Suprapubic skin (tissue), 3 donors: ENCODE results near the gene SLC29A1.

Experiments
- CTCF ChIP-seq, 2 donors: fragments of 200-600 bp in 1 of 2; fragments of 450-650 bp in 1 of 2; sonication (generic) in 1 of 2; IDR thresholded peaks; one replicate each; pipeline ENCODE4 v1.5.1; 2016 to 2019; ENCODE audit warnings: antibody characterized with exemption in 2 of 2, mild to moderate bottlenecking in 1 of 2, moderate library complexity in 1 of 2
- POLR2A ChIP-seq, 2 donors: fragments of 450-650 bp; IDR thresholded peaks; one replicate each; pipeline ENCODE4 v1.6.1; 2017; ENCODE audit warnings: antibody characterized with exemption in 2 of 2, mild to moderate bottlenecking in 2 of 2, moderate library complexity in 2 of 2

- TF ChIP-seq POLR2A (IDR thresholded peaks at IDR 0.05), result no peak
- TF ChIP-seq CTCF (IDR thresholded peaks at IDR 0.05), result no peak
Measured at GRCh38 chr6:44249082-44249748, 25.8 kb downstream of the SLC29A1 start.
